GM19328 (cell line): Measurements from ENCODE around the gene UBE2G1.
"Not testable (repeated sequence)": the region's sequence is repeated elsewhere in the genome, so short reads cannot be mapped to it uniquely, and the experiment has no call there.

Experiments used
- ATAC-seq: cut with Tn5 transposase; IDR thresholded peaks from one replicate; pipeline ENCODE4 v1.9.1; 2021; ENCODE audit warnings: mild to moderate bottlenecking, moderate library complexity; ENCODE audit not compliant: unreplicated experiment

The UBE2G1 gene

DNA sequence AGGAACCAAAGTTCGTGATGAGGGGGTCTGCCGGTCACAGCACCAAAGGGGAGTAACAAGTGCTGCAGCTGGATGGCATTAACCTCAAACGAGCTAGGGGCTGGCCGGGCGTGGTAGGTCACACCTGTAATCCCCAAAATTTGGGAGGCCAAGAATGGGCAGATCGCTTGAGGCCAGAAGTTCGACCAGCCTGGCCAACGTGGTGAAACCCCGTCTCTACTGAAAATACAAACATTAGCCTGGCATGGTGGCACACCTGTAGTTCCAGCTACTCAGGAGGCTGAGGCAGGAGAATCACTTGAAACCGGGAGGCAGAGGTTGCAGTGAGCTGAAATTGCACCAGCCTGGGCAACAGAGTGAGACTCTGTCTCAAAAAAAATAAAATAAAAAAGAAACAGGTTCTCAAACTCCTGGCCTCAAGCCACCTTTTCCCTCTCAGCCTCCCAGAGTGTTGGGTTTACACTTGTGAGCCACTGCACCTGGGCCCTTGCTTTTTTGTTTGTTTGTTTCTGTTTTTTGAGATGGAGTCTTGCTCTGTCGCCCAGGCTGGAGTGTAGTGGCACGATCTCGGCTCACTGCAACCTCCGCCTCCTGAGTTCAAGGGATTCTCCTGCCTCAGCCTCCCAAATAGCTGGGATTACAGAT lies 9.4 kb upstream of the UBE2G1 start:
- ATAC-seq, result peak; percentile 2

DNA sequence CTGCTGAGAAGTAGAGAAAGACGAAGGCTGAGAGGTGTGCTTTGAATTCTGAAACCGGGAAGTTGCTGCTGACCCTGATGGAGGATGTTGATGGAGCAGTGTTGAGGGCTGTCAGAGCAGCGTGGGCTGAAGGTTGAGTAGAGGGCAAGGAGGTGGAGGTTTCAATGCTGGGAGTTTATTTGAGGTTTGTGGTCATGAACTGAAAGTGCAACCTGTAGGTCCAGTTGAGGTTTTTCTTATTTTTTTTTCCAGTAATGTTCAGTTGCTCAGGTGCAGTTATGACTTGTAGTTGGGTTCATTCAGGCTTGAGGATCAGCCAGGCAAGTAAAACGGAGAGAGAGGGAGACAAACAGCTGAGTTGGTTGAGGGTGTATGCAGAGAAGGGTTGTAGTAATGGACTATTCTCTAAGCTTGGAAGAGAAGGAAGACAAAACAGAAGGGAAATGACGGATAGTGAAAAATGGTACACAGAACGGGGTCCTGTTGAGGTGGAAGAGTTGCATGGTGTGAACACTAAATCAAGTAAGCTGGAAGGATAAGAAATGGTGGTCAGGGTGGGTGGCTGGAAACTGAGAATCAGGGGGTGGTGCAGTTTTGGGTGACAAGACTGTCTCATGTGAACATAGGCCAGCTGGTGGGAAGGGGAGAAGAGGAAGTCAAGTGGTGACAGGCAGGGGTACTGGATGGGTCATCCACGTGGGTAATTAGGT lies 8.7 kb upstream of the UBE2G1 start:
- ATAC-seq, result peak; percentile 59

DNA sequence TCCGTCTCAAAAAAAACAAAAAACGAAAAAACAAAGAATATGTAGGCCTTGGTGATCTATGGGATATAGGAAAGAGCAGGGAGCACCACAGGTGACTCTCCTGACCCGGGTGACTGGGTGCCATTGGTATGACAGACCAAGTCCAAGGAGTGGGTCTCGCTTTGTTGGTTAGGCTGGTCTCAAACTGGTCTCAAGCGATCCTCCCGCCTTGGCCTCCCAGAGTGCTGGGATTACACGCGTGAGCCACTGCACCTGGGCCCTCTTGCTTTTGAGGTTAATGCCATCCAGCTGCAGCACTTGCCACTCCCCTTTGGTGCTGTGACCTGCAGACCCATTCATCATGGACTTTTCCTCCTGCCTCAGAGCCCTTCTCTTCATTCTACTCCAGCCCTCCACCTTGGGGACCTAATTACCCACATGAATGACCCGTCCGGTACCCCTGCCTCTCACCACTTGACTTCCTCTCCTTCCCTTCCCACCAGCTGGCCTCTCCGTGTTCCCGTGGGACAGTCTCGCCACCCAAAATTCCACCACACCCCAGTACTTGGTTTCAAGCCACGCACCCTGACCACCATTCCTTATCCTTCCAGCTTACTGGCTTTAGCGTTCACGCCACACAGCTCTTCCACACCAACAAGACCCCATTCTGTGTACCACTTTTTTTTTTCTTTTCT lies 3.2 kb upstream of the UBE2G1 start:
- no peak for ATAC-seq

DNA sequence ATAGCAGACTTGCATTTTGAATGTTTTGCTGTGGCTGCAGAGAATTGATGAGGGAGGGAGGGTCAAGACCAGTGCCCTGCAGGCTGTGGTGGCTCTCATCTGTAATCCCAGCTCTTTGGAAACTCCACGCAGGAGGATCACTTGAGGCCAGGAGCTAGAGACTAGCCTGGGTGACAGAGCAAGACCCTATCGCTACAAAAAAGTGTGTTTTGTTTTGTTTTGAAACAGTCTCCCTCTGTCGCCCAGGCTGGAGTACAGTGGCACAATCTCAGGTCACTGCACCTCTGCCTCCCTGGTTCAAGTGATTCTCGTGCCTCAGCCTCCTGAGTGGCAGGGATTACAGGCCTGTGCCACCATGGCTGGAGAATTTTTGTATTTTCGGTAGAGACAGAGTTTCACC lies 1.9 kb upstream of the UBE2G1 start:
- no peak for ATAC-seq

DNA sequence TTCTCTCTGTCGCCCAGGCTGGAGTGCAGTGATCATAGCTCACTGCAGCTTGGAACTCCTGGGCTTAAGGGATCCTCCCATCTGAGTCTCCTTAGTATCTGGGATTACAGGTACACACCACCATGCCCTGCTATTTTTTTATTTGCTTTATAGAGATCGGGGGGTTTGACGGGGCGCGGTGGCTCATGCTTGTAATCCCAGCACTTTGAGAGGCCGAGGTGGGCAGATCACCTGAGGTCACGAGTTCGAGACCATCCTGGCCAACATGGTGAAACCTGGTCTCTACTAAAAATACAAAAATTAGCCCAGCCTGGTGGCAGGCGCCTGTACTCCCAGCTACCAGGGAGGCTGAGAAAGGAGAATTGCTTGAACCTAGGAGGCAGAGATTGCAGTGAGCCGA lies 702 bp upstream of the UBE2G1 start:
- not testable (repeated sequence) for ATAC-seq

DNA sequence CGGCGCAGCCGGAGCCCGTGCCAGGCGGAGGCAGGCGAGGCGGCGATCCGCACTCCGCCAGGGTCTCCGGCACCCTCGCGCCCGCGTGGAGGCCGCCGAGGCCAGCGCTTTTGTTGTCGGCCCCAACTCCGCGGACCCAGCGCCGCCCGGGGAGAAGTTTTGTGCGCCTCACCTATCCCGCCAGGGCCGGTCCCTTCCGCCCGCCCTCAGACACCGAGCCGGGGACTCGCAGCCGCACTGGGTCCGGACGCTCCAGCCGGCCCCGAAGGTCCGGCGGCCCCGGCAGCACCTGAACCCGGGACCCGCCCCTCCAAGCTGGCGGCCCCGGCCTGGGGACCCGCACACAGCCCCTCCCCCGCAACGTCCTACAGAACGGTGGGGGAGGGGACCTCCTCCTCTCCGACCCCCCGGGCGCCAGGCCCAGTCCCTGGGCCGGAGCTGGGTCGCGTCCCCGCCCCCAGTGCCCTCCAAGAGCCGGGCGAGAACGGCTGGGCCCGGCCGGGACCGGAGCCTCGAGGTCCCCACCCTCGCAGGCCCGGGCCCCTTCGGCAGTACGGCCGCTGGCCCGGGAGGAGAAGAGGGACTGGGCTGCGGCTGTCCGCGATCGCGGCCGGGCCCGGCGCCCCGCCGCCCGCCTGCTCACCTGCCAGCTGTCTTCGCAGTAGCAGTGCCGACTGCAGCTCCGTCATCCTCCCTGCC lies 698 bp downstream of the UBE2G1 start:
- ATAC-seq, result peak; percentile 15

DNA sequence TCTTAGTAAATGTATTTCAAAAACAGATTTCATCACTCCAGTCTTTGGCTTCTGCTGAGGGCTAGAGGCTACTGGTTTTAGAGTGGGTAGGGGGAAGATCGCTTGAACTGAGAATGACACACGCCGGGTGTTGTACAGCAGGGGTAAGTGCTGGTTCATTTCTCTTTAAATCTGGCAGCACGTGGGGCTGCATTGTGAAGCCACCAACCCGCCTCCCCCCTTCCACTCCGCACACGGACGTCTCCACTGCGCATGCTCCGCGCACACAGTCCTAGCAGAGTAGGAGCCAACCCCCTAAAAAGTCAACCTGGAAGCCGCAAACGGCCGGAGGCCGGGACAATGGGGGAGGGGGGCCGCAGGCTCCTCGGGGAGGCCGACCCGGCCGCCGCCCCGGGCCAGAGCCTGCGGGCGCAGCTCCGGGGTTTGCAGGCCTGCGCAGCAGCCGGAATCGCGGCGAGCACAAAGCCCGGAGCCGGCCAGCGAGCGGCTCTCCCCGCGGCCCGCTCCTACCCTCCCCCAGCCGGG lies 1.3 kb downstream of the UBE2G1 start:
- peak; percentile 38 for ATAC-seq

DNA sequence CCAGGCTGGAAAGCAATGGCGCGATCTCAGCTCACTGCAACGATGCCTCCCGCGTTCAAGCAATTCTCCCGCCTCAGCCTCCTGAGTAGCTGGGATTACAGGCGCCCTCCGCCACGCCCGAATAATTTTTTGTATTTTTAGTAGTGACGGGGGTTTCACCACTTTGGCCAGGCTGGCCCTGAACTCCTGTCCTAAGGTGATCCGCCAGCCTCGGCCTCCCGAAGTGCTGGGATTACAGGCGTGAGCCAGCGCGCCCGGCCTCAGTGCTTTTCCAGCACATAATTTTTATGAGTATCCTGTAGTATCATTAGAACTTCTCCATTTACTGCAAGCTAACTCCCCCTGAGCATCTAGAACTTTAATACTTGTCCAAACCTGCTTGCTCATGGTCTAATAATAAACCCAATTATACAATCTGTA lies 1.8 kb downstream of the UBE2G1 start:
- ATAC-seq, result no peak

DNA sequence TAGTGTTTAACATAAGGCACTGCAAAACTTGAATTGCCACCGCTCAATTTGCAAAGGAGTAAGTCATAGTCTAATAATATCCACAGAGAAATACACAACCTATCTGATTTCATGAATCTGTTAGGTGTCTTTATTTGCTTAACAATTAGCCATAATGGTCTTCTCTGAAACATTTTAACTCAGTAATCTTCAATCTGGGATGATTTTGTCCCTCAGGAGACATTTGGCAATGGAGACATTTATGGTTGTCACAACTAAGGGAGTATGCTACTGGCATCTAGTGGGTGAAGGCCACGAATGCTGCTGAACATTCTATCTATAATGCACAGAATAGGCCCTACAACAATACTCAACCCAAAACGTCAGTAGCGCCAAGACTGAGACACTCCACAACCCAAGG lies 4.3 kb downstream of the UBE2G1 start:
- ATAC-seq, result no peak

DNA sequence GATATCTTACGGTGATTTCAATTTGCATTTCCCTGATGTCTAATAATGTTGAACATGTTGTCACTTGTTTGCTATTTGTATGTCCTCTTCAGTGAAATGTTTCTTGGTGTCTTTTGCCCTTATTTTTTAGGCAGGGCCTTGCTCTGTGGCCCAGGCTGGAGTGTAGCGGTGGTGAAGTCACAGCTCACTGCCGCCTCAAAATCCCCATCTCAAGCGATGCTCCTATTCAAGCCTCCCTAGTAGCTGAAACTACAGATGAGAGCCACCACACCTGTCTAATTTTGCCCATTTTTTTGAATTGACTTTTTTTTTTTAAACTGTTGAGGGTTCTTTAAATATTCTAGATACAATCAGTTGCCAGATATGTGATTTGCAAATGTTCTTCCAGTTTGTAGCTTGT lies 8.3 kb downstream of the UBE2G1 start:
- ATAC-seq, result no peak

DNA sequence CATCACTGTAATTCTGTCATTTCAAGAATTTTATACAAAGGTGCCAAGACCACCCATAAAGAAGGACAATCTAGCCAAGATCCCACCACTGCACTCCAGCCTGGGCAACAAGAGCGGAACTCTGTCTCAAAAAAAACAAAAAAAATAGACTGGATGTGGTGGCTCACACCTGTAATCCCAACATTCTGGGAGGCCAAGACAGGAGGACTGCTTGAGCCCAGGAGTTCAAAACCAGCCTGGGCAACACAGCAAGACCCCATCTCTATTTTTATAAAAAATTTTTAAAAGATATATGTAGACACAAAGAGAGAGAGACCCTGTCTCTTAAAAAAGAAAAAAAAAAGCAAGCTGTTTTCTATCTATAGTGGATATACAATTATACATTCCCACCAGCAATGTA lies 8.8 kb downstream of the UBE2G1 start:
- no peak for ATAC-seq

DNA sequence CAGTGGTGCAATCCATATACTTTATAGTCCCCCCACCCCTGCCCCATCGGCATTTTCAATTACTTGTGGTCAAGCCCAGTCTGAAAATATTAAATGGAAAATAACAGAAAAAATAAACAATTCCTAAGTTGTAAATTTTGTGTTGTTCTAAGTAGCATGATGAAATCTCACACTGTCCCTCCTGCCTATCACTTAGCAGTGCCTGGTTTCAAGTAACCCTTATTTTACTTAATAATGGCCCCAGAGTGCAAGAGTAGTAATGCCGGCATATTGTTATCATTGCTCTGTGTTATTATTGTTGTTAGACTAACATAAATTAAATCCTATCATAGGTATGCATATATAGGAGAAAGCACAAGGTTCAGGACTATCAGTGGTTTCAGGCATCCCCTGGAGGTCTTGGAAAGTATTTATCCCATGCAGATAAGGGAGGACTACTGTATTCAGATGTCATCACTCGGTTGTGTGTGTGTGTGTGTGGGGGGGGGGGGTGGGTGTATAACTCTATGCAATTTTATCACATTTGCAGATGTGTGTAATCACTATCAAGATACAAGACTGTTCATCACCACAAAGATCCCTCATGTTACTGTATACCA lies 9.3 kb downstream of the UBE2G1 start:
- no peak for ATAC-seq

DNA sequence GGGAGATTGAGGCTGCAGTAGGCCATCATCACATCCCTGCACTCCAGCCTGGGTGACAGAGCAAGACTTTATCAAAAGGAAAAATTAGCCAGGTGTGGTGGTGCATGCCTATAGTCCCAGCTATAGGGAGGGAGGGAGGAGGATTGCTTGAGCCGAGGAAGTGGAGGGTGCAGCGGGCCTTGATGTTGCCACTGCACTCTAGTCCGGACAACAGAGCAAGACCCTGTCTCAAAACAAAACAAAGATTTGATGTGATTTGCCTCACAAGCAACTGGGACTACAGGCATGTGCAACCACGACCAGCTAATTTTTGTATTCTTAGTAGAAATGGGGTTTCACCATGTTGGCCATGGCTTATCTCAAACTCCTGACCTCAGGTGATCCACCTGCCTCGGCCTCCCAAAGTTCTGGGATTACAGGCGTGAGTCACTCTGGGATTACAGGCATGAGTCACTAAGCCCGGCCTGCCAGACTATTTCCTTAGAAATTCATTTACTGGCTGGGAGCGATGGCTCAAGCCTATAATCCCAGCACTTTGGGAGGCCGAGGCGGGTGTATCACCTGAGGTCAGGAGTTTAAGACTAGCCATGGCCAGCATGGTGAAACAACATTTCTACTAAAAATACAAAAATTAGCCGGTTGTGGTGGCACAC lies 11.5 kb downstream of the UBE2G1 start:
- ATAC-seq, result no peak

DNA sequence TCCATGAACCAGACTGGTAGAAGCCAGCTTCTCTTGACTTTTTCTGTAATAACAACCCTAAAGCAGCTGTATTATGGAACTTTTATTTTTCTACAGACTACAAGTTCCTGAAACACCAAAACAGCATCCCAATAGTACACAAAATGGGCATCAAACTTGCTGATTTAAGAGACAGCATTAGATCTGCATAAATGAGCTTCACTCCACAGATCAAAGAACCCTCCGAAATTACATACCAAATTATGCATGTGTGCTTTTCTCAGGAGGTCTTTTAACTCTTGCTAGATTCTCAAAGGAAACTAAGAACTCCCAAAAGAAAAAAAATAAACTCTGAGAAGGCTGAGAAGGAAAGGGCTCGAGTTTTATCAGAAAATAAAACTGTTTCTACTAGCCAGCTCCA lies 12.3 kb downstream of the UBE2G1 start:
- ATAC-seq, result no peak

DNA sequence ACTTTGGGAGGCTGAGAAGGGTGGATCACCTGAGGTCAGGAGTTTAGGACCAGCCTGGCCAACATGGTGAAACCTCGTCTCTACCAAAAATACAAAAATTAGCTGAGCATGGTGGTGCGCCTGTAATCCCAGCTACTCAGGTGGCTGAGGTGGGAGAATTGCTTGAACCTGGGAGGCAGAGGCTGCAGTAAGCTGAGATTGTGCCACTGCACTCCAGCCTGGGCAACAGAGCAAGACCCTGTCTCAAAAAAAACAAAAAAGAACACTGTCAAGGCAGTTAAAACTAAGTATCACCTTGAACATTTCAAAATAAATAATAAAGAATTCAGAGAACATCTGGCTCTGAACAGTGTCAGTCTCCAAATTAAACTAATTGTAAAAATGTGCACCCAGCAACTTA lies 16.3 kb downstream of the UBE2G1 start:
- not testable (repeated sequence) for ATAC-seq

DNA sequence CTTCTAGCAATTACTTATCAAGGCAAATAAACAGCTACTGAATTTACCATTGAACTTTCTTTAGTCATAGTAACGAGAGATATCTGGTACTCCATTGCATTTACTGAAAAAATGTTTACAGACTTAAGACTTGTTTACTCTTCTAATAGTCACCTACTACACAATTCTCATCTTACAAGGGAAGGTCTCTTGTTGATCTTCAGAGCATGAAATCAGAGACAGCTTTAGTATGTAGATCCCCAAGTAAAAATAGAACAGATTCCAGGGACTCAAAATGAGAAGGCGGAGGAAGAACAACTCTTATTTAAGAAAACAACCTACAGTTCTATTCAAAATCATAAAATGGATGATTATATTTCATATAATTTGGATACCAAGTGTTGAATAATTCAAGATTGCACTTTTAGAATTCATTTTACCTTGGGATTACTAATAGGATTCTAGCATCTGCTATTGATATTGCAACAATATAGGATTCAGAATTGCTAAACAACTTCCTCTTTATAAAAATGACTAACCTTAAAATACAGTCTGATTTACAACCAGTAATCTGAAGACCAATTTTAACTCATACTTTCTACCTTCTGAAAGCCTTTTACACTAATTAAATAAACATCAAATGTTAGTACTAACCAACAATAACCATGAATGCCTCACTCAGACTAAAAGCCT lies 20.8 kb downstream of the UBE2G1 start:
- no peak for ATAC-seq

DNA sequence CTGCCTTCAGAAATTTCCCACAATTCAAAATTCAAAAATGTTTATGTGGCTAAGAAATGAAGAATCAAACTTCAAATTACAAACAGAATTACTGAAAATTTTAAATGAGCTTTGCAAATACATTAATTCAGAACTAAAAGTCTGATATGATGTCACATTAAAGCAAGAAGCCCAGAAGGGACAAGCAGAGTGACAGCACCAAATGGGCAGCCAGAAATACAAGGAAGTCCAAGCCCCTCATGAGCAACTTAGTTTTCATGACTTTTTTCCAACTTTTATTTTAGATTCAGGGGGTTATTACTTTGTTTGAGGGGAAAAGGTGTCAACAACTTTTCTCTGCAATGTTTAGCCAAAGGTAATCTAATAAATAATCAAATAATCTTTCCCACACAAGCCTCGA lies 21.5 kb downstream of the UBE2G1 start:
- no peak for ATAC-seq

DNA sequence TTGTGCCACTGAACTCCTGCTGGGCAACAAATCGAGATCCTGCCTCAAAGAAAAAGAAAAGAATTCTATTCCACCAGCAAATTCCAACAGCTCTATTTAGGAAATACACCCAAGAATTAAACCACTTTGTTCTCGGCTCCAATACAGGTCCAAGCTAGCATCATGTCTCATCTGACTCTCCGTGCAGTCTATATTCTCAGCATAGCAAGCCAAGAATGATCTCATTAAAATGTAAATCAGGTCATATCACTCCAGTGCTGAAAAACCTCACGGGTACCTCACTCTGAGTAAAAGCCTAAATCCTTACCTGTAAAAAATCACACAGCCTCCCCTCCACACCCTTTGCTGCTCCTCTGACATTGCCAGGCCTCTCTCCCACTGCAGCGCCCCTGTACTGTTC lies 23.9 kb downstream of the UBE2G1 start:
- ATAC-seq, result no peak

DNA sequence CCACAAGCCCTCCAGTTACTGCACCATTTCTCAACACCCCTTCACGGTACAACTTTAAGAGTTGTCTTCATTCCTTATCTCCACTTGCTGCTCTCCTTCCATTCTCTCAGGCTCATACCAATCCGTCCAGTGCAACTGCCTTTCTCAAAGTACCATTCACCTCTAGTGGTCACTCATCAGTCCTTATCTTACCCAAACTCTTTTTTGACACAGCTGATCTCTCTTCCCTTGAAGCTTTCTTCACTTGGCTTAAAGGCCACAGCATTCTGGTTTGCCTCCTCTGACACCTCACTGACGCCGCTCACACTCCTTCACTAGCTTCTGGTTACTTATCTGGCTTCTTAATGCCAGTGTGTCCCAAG lies 24.9 kb downstream of the UBE2G1 start:
- no peak for ATAC-seq
